Cardiac fibroblast (primary cell): ENCODE results near the gene SPTSSA.
"Not testable (repeated sequence)": the region's sequence is repeated elsewhere in the genome, so short reads cannot be mapped to it uniquely, and the experiment has no call there.

Experiments
- DNase-seq, 2 donors: peaks; one replicate each; pipeline versions ENCODE4 v3.0.0 to v3.0.0-alpha.2; 2010; ENCODE audit warnings: low read depth in 2 of 2
- H3K4me3 ChIP-seq, 2 donors: replicated peaks in 1 of 2; 1 replicate in 1 of 2; 2 replicates in 1 of 2; pipeline ENCODE4 v1.5.1; 2011; ENCODE audit warnings: low read depth in 2 of 2, low read length in 2 of 2, mild to moderate bottlenecking in 2 of 2, moderate library complexity in 1 of 2
- CTCF ChIP-seq: IDR thresholded peaks from one replicate; pipeline ENCODE4 v1.5.1; 2011; ENCODE audit warnings: low read depth, mild to moderate bottlenecking, low read length, inconsistent platforms

SPTSSA gene

DNA sequence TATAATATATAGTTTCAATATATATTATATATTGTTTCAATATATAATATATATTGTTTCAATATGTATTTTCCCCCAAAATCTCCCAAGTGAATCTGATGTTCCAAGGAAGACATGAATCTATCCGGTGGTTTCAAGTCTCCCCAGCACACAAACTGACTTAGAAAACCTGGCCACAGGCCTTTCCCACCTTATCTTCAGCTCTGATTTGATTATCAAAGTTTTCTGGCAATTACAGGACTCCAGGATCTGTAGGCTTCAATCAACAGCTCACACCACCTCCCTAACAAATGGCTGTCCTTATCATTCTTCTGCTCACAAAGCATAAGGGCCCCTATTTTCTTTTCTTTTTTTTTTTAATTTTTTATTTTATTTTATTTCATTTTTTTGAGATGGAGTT, 22.7 kb upstream of the SPTSSA start:
- DNase-seq: no peak
- no peak for TF ChIP-seq CTCF
- H3K4me3 ChIP-seq: no peak overlapping the region

DNA sequence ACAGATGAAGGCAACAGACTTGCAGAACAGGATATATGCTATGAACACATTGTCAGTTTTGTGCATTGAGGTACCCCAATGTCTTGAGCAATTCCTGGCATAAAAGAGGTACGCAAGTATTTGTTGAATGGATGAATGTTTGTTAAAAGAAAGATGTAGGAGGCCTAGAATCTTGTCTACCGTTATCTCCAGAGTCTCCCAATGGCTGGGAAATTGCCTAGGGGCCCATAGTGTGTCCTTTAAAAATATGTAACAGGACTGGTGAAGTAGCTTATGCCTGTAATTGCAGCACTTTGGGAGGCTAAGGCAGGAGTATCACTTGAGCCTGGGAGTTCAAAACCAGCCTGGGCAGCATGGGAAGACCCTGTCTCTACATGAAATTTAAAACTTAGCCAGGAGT, 20.4 kb upstream of the SPTSSA start:
- no peak overlapping the region for H3K4me3 ChIP-seq
- no peak for DNase-seq
- no peak for TF ChIP-seq CTCF

DNA sequence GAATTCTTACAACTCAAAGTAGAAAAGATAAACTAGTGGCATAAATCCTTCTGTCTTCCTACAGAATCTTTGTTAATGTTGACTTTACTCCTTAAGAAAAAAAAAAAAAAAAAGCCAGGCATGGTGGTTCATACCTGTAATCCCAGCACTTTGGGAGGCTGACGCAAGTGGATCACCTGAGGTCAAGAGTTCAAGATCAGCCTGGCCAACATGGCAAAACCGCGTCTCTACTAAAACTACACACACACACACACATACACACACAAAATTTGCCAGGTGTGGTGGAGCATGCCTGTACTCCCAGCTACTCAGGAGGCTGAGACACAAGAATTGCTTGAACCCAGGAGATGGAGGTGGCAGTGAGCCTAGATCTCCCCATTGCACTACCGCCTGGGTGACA, 17.7 kb upstream of the SPTSSA start:
- TF ChIP-seq CTCF: no peak
- H3K4me3 ChIP-seq: no peak overlapping the region
- DNase-seq: no peak

DNA sequence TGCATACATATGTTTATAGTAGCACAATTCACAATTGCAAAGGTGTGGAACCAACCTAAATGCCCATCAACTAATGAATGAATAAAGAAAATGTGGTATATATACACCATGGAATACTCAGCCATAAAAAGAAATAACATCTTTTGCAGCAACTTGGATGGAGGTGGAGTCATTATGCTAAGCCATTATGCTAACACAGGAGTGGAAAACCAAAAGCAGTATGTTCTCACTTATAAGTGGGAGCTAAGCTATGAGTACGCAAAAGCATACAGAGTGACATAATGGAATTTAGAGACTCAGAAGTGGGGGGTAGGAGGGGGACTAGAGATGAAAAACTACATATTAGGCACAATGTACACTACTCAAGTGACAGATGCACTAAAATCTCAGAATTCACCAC, 16.2 kb upstream of the SPTSSA start:
- TF ChIP-seq CTCF: no peak
- no peak overlapping the region for H3K4me3 ChIP-seq
- DNase-seq: no peak

GRCh38 chr14:34476036-34476435, 14.0 kb upstream of the SPTSSA start:
- H3K4me3 ChIP-seq, DNase-seq: not testable (repeated sequence)

GRCh38 chr14:34475163-34475562, 13.1 kb upstream of the SPTSSA start:
- H3K4me3 ChIP-seq: no peak overlapping the region
- no peak for TF ChIP-seq CTCF
- DNase-seq: no peak

- DNase-seq: no peak
- TF ChIP-seq CTCF: no peak
- no peak overlapping the region for H3K4me3 ChIP-seq
Measured at GRCh38 chr14:34474187-34474679, 12.2 kb upstream of the SPTSSA start.
